Natural killer cell (primary cell): ENCODE results near the gene FBXO46. TPM values are rescaled to one million over a fixed set of nuclear protein-coding genes. Genes with fewer than 3 reads are reported as not detected.
"Not testable (repeated sequence)": the region's sequence is repeated elsewhere in the genome, so short reads cannot be mapped to it uniquely, and the experiment has no call there.

Source experiments
- ATAC-seq, 3 donors: fragments of 150-1000 bp in 2 of 3; fragments of 200-7000 bp in 1 of 3; cut with Tn5 transposase; 1 replicate in 1 of 3; 2 replicates in 2 of 3; pipeline ENCODE4 v1.10.0; 2021; ENCODE audit warnings: mild to moderate bottlenecking in 2 of 3, moderate library complexity in 2 of 3
- DNase-seq, 2 donors: peaks; one replicate each; pipeline versions ENCODE4 v3.0.0 to v3.0.0-alpha.2; 2013 to 2021; ENCODE audit warnings: mixed read lengths in 1 of 2
- H3K27ac ChIP-seq: one replicate; pipeline ENCODE4 v1.5.1; 2013; ENCODE audit warnings: mild to moderate bottlenecking, low read length
- H3K27me3 ChIP-seq: one replicate; pipeline ENCODE4 v1.6.1; 2013; ENCODE audit warnings: low read length; ENCODE audit not compliant: control insufficient read depth, insufficient read depth
- H3K36me3 ChIP-seq: one replicate; pipeline ENCODE4 v1.6.1; 2013; ENCODE audit warnings: low read length; ENCODE audit not compliant: control insufficient read depth, insufficient read depth
- H3K4me1 ChIP-seq: one replicate; pipeline ENCODE4 v1.6.1; 2013; ENCODE audit warnings: low read length; ENCODE audit not compliant: control insufficient read depth, insufficient read depth
- H3K4me3 ChIP-seq: one replicate; pipeline ENCODE4 v1.5.1; 2013; ENCODE audit warnings: low read length
- H3K9me3 ChIP-seq: one replicate; pipeline ENCODE4 v1.6.1; 2013; ENCODE audit warnings: low read length; ENCODE audit not compliant: control insufficient read depth, insufficient read depth
- H3K27ac Mint-ChIP-seq, 2 donors: one replicate each; pipeline ENCODE4 v1.8.0; 2022; ENCODE audit warnings: mild to moderate bottlenecking in 2 of 2, mixed read lengths in 2 of 2, moderate library complexity in 1 of 2
- H3K27me3 Mint-ChIP-seq, 2 donors: one replicate each; pipeline ENCODE4 v1.8.0; 2022; ENCODE audit warnings: low read depth in 2 of 2, mixed read lengths in 2 of 2
- H3K36me3 Mint-ChIP-seq: one replicate; pipeline ENCODE4 v1.8.0; 2022; ENCODE audit warnings: mixed read lengths
- H3K4me1 Mint-ChIP-seq, 2 donors: one replicate each; pipeline ENCODE4 v1.8.0; 2022; ENCODE audit warnings: mixed read lengths in 2 of 2
- H3K4me3 Mint-ChIP-seq: one replicate; pipeline ENCODE4 v1.8.0; 2022; ENCODE audit warnings: mild to moderate bottlenecking, moderate library complexity, mixed read lengths
- H3K9me3 Mint-ChIP-seq, 2 donors: one replicate each; pipeline ENCODE4 v1.8.0; 2022; ENCODE audit warnings: mixed read lengths in 2 of 2
- CTCF ChIP-seq: fragments of 200-600 bp; IDR thresholded peaks from one replicate; pipeline ENCODE4 v1.8.0; 2022; ENCODE audit warnings: antibody characterized with exemption
- WGBS: methylation state at CpG from one replicate; pipeline ENCODE4 v1.1.7; 2013; ENCODE audit warnings: missing lambda C conversion rate; ENCODE audit not compliant: insufficient coverage; 5-methylcytosine and 5-hydroxymethylcytosine counted together
- intact Hi-C: fragments of 100-400 bp; cut with micrococcal nuclease; formaldehyde crosslinking; loops from one replicate; pipeline ENCODE4 v1.14.2; 2022
- total RNA-seq, 4 donors: library from RNA; stranded (reverse); fragments of 120-200 nt in 1 of 4; gene quantifications; one replicate each; pipeline versions ENCODE4 v1.2.3 to v1.2.4, GENCODE V29; 2013 to 2022

Gene FBXO46
- total RNA-seq, 3 donors from 2014 or later (not counting 1 experiment from before 2014, with no cell fraction given), result 24.8 to 35.7 (median 31.1) TPM

GRCh38 chr19:45733160-45733810 is 2.6 kb upstream of the FBXO46 start, which contains the start of gene MEIOSIN:
MEIOSIN (plus strand) TSS chr19:45733439; CDS start chr19:45735377, 1,938 bp downstream.
- Histone ChIP-seq H3K9me3 (no peaks in the 10 kb centered on the region), H3K27me3 (no peaks in the 10 kb centered on the region), H3K4me3 (no peak within 1 kb of the TSS), H3K36me3 (no peaks in the 10 kb centered on the region), H3K27ac (no peak within 1 kb of the TSS), H3K4me1 (peaks cover 20% of the 10 kb centered on the region)
- no peaks in the 10 kb centered on the region for H3K9me3 Mint-ChIP-seq
- 94% methylated on average over 59 of the region's 59 CpGs for WGBS
- ATAC-seq (no peak), DNase-seq (no peak)
- intact Hi-C loops, result no loop called here
- no peak within 1 kb of the TSS for H3K27ac Mint-ChIP-seq
- H3K4me3 Mint-ChIP-seq, result peak within 1 kb of the TSS; percentile 13
- peaks cover 20 to 23% of the 10 kb centered on the region in 2 donors for H3K4me1 Mint-ChIP-seq
- H3K36me3 Mint-ChIP-seq, result no peaks in the 10 kb centered on the region
- H3K27me3 Mint-ChIP-seq, result no peaks in the 10 kb centered on the region
- TF ChIP-seq CTCF, result no peak

- Histone ChIP-seq H3K27ac (peak overlapping the region; percentile 79), H3K36me3 (no peaks in the 10 kb centered on the region), H3K9me3 (no peaks in the 10 kb centered on the region), H3K27me3 (no peaks in the 10 kb centered on the region), H3K4me3 (peak overlapping the region; percentile 84), H3K4me1 (peaks cover 20% of the 10 kb centered on the region)
- H3K27me3 Mint-ChIP-seq, result no peaks in the 10 kb centered on the region
- H3K36me3 Mint-ChIP-seq, result no peaks in the 10 kb centered on the region
- TF ChIP-seq CTCF, result no peak
- 25% methylated on average over 10 of the region's 10 CpGs for WGBS
- peak overlapping the region; percentile 95 for H3K4me3 Mint-ChIP-seq
- ATAC-seq, result no peak
- peak overlapping the region; percentile 90 to 97 for H3K27ac Mint-ChIP-seq
- peak in 1 of 2 donors; percentile 23 for DNase-seq
- H3K4me1 Mint-ChIP-seq, result peaks cover 25 to 34% of the 10 kb centered on the region in 2 donors
- H3K9me3 Mint-ChIP-seq, result no peaks in the 10 kb centered on the region
- intact Hi-C loops, result loop anchor here (1.0 to 2.0 kb wide), 2 partner anchors 13 to 37 kb away; partner anchors contain the start of gene QPCTL
Measured at GRCh38 chr19:45729800-45730290, 851 bp downstream of the FBXO46 start.

- ATAC-seq, H3K4me3 ChIP-seq, H3K36me3 Mint-ChIP-seq, H3K27me3 ChIP-seq, H3K27ac ChIP-seq, H3K36me3 ChIP-seq, H3K9me3 Mint-ChIP-seq, H3K27me3 Mint-ChIP-seq, DNase-seq, H3K4me3 Mint-ChIP-seq, intact Hi-C loops, H3K9me3 ChIP-seq: not testable (repeated sequence)
- Mint-ChIP-seq H3K27ac (peak overlapping the region in 1 of 2 donors; percentile 74), H3K4me1 (peaks cover 25 to 40% of the 10 kb centered on the region in 2 donors)
- H3K4me1 ChIP-seq, result peaks cover 20% of the 10 kb centered on the region
- WGBS, result 97% methylated on average over 18 of the region's 18 CpGs
Measured at GRCh38 chr19:45728683-45729082, 2.0 kb downstream of the FBXO46 start.

GRCh38 chr19:45720065-45720464 is 10.6 kb downstream of the FBXO46 start:
- H3K36me3 Mint-ChIP-seq, H3K9me3 ChIP-seq, DNase-seq, ATAC-seq, H3K27ac Mint-ChIP-seq, H3K27me3 Mint-ChIP-seq, H3K9me3 Mint-ChIP-seq, H3K27ac ChIP-seq, intact Hi-C loops, H3K4me3 ChIP-seq, H3K27me3 ChIP-seq, H3K36me3 ChIP-seq, H3K4me3 Mint-ChIP-seq: not testable (repeated sequence)
- H3K4me1 ChIP-seq, result peaks cover 18% of the 10 kb centered on the region
- H3K4me1 Mint-ChIP-seq, result peaks cover 25 to 37% of the 10 kb centered on the region in 2 donors
- 98% methylated on average over 11 of the region's 11 CpGs for WGBS
